Liver (tissue), 9 donors: ENCODE data around the gene FAXDC2. TPM values are rescaled to one million over a fixed set of nuclear protein-coding genes. Genes with fewer than 3 reads are reported as not detected.

Source experiments
- DNase-seq: peaks from one replicate; pipeline ENCODE4 v3.0.0-alpha.2; 2017; ENCODE audit warnings: low spot score
- H3K27ac ChIP-seq, 2 donors: one replicate each; pipeline ENCODE4 v1.7.0; 2013; ENCODE audit warnings: inconsistent platforms in 2 of 2, low read length in 2 of 2, control low read depth in 1 of 2, low read depth in 1 of 2, mild to moderate bottlenecking in 1 of 2
- H3K27me3 ChIP-seq, 4 donors: one replicate each; pipeline versions ENCODE4 v1.6.1 to v1.7.0; 2013; ENCODE audit warnings: low read length in 3 of 4, inconsistent platforms in 1 of 4, mild to moderate bottlenecking in 1 of 4, moderate library complexity in 1 of 4; ENCODE audit not compliant: control insufficient read depth in 4 of 4, insufficient read depth in 4 of 4
- H3K36me3 ChIP-seq, 4 donors: one replicate each; pipeline versions ENCODE4 v1.6.1 to v1.7.0; 2013; ENCODE audit warnings: low read length in 3 of 4, mild to moderate bottlenecking in 3 of 4, low read depth in 1 of 4, moderate library complexity in 1 of 4; ENCODE audit not compliant: control insufficient read depth in 4 of 4, insufficient read depth in 3 of 4
- H3K4me1 ChIP-seq, 4 donors: one replicate each; pipeline versions ENCODE4 v1.6.1 to v1.7.0; 2013; ENCODE audit warnings: low read length in 3 of 4, mild to moderate bottlenecking in 3 of 4, moderate library complexity in 1 of 4; ENCODE audit not compliant: control insufficient read depth in 4 of 4, insufficient read depth in 4 of 4
- H3K4me3 ChIP-seq, 3 donors: one replicate each; pipeline versions ENCODE4 v1.6.1 to v1.7.0; 2013; ENCODE audit warnings: low read length in 3 of 3, control low read depth in 1 of 3, low read depth in 1 of 3, mild to moderate bottlenecking in 1 of 3
- H3K9ac ChIP-seq, 2 donors: one replicate each; pipeline ENCODE4 v1.7.0; 2013; ENCODE audit warnings: low read length in 2 of 2, mild to moderate bottlenecking in 2 of 2, moderate library complexity in 2 of 2, control low read depth in 1 of 2, low read depth in 1 of 2
- H3K9me3 ChIP-seq, 4 donors: one replicate each; pipeline versions ENCODE4 v1.6.1 to v1.7.0; 2013; ENCODE audit warnings: low read length in 3 of 4; ENCODE audit not compliant: control insufficient read depth in 4 of 4
- ATF3 ChIP-seq: IDR thresholded peaks from 2 replicates; pipeline ENCODE4 v1.6.1; 2016; ENCODE audit warnings: antibody characterized with exemption
- EGR1 ChIP-seq, 2 donors: IDR thresholded peaks; 2 replicates each; pipeline ENCODE4 v1.6.1; 2016 to 2018; ENCODE audit warnings: antibody characterized with exemption in 2 of 2, low read depth in 2 of 2
- FOXA1 ChIP-seq: IDR thresholded peaks from 2 replicates; pipeline ENCODE4 v1.6.1; 2016; ENCODE audit warnings: antibody characterized with exemption
- FOXA2 ChIP-seq: IDR thresholded peaks from 2 replicates; pipeline ENCODE4 v1.6.1; 2016; ENCODE audit warnings: antibody characterized with exemption
- GABPA ChIP-seq, 2 donors: IDR thresholded peaks in 1 of 2; conservative IDR thresholded peaks in 1 of 2; 2 replicates each; pipeline ENCODE4 v1.6.1; 2016; ENCODE audit warnings: antibody characterized with exemption in 2 of 2, mild to moderate bottlenecking in 1 of 2, moderate library complexity in 1 of 2
- HNF4A ChIP-seq, 2 donors: conservative IDR thresholded peaks; 2 replicates each; pipeline ENCODE4 v1.6.1; 2016; ENCODE audit warnings: antibody characterized with exemption in 2 of 2, mild to moderate bottlenecking in 2 of 2
- HNF4G ChIP-seq: IDR thresholded peaks from 2 replicates; pipeline ENCODE4 v1.6.1; 2016; ENCODE audit warnings: antibody characterized with exemption
- JUND ChIP-seq, 2 donors: IDR thresholded peaks; 2 replicates each; pipeline ENCODE4 v1.6.1; 2016; ENCODE audit warnings: antibody characterized with exemption in 2 of 2
- NR2F2 ChIP-seq: IDR thresholded peaks from 2 replicates; pipeline ENCODE4 v1.6.1; 2016; ENCODE audit warnings: antibody characterized with exemption
- RAD21 ChIP-seq, 2 donors: IDR thresholded peaks; 2 replicates each; pipeline ENCODE4 v1.6.1; 2016; ENCODE audit warnings: antibody characterized with exemption in 2 of 2, mild to moderate bottlenecking in 2 of 2
- REST ChIP-seq: IDR thresholded peaks from 2 replicates; pipeline ENCODE4 v1.6.1; 2016; ENCODE audit warnings: antibody characterized with exemption, mild to moderate bottlenecking
- RXRA ChIP-seq, 2 donors: IDR thresholded peaks; 2 replicates each; pipeline ENCODE4 v1.6.1; 2017 to 2018; ENCODE audit warnings: antibody characterized with exemption in 2 of 2, mild to moderate bottlenecking in 1 of 2
- SP1 ChIP-seq: IDR thresholded peaks from 2 replicates; pipeline ENCODE4 v1.6.1; 2018; ENCODE audit warnings: antibody characterized with exemption, mild to moderate bottlenecking
- TAF1 ChIP-seq: conservative IDR thresholded peaks from 2 replicates; pipeline ENCODE4 v1.6.1; 2016; ENCODE audit warnings: antibody characterized with exemption, mild to moderate bottlenecking
- YY1 ChIP-seq: IDR thresholded peaks from 2 replicates; pipeline ENCODE4 v1.6.1; 2016; ENCODE audit warnings: antibody characterized with exemption, mild to moderate bottlenecking
- WGBS: extraction: QIAGEN DNeasy Blood & Tissue Kit; methylation state at CpG from one replicate; pipeline ENCODE4 v1.1.7; 2013; 5-methylcytosine and 5-hydroxymethylcytosine counted together
- polyA plus RNA-seq, 2 donors: library from polyadenylated mRNA; stranded (reverse) in 1 of 2; unstranded in 1 of 2; fragments of 200-250 nt in 1 of 2; fragments of >200 nt in 1 of 2; fragmentation: Nextera tagmentation in 1 of 2; extraction: Ambion mirVana in 1 of 2; gene quantifications; one replicate each; pipeline versions ENCODE4 v1.2.1 to v1.2.3, GENCODE V29; 2013 to 2015
- total RNA-seq, 2 donors: library from RNA; depleted of rRNA; stranded (reverse); fragments of >200 nt; gene quantifications; one replicate each; pipeline ENCODE4 v1.2.3, GENCODE V29; 2014
- TF ChIP-seq, protein P1 (sequence below): IDR thresholded peaks from 2 replicates; pipeline ENCODE4 v1.6.1; 2016; ENCODE audit warnings: antibody characterized with exemption
- TF ChIP-seq, protein P2 (sequence below): IDR thresholded peaks from 2 replicates; pipeline ENCODE4 v1.6.1; 2016; ENCODE audit warnings: antibody characterized with exemption
- TF ChIP-seq, protein P3 (sequence below): fragments of 150-350 bp; IDR thresholded peaks from 2 replicates; pipeline ENCODE4 v1.5.1; 2017; ENCODE audit warnings: improper control_type of control experiment, low read depth, low read length; ENCODE audit not compliant: missing input control
- donor health status: healthy.
- donor health status: healthy.
- donor health status: healthy.
- donor health status: healthy.
- donor health status: healthy.

FAXDC2 gene
- total and polyA plus RNA-seq, 4 donors, result 27.5 to 110 (median 64.5) TPM

- peak overlapping the region in 1 of 2 donors; percentile 0 for H3K27ac ChIP-seq
- DNase-seq, result no peak
- no peak overlapping the region for H3K9ac ChIP-seq
Measured at GRCh38 chr5:154778534-154778933, 71.9 kb downstream of the FAXDC2 start.

More at GRCh38 chr5:154778534-154778933, 71.9 kb downstream of the FAXDC2 start:
- peaks cover 7 to 36% (median 27%) of the 10 kb centered on the region in 4 donors for H3K4me1 ChIP-seq
- H3K4me3 ChIP-seq, result no peak overlapping the region
- TF ChIP-seq, protein P1, sequence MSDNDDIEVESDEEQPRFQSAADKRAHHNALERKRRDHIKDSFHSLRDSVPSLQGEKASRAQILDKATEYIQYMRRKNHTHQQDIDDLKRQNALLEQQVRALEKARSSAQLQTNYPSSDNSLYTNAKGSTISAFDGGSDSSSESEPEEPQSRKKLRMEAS, result no peak
- TF ChIP-seq GABPA (IDR thresholded peaks at IDR 0.05 in 1 of 2, conservative IDR thresholded peaks at IDR 0.05 in 1 of 2) (no peak), REST (no peak), HNF4A (conservative IDR thresholded peaks at IDR 0.05) (no peak), YY1 (no peak), NR2F2 (no peak), FOXA1 (no peak), FOXA2 (no peak), SP1 (no peak), ATF3 (no peak), HNF4G (no peak), JUND (IDR thresholded peaks at IDR 0.05) (no peak), RXRA (IDR thresholded peaks at IDR 0.05) (no peak), EGR1 (IDR thresholded peaks at IDR 0.05; ENCODE audit: low read depth in 2 of 2) (no peak), RAD21 (IDR thresholded peaks at IDR 0.05) (no peak), TAF1 (no peak)
- TF ChIP-seq, protein P2, sequence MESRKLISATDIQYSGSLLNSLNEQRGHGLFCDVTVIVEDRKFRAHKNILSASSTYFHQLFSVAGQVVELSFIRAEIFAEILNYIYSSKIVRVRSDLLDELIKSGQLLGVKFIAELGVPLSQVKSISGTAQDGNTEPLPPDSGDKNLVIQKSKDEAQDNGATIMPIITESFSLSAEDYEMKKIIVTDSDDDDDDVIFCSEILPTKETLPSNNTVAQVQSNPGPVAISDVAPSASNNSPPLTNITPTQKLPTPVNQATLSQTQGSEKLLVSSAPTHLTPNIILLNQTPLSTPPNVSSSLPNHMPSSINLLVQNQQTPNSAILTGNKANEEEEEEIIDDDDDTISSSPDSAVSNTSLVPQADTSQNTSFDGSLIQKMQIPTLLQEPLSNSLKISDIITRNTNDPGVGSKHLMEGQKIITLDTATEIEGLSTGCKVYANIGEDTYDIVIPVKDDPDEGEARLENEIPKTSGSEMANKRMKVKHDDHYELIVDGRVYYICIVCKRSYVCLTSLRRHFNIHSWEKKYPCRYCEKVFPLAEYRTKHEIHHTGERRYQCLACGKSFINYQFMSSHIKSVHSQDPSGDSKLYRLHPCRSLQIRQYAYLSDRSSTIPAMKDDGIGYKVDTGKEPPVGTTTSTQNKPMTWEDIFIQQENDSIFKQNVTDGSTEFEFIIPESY, result no peak
- TF ChIP-seq, protein P3, sequence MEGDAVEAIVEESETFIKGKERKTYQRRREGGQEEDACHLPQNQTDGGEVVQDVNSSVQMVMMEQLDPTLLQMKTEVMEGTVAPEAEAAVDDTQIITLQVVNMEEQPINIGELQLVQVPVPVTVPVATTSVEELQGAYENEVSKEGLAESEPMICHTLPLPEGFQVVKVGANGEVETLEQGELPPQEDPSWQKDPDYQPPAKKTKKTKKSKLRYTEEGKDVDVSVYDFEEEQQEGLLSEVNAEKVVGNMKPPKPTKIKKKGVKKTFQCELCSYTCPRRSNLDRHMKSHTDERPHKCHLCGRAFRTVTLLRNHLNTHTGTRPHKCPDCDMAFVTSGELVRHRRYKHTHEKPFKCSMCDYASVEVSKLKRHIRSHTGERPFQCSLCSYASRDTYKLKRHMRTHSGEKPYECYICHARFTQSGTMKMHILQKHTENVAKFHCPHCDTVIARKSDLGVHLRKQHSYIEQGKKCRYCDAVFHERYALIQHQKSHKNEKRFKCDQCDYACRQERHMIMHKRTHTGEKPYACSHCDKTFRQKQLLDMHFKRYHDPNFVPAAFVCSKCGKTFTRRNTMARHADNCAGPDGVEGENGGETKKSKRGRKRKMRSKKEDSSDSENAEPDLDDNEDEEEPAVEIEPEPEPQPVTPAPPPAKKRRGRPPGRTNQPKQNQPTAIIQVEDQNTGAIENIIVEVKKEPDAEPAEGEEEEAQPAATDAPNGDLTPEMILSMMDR, result no peak
- H3K36me3 ChIP-seq, result no peaks in the 10 kb centered on the region
- 83% methylated on average over 2 of the region's 2 CpGs for WGBS
- H3K27me3 ChIP-seq, result no peaks in the 10 kb centered on the region
- H3K9me3 ChIP-seq, result no peaks in the 10 kb centered on the region
